HFFc6 (cell line): ENCODE measurements around the gene SKIC3. TPM values are rescaled to one million over a fixed set of nuclear protein-coding genes. Genes with fewer than 3 reads are reported as not detected.

Experiments used
- DNase-seq: peaks from one replicate; pipeline ENCODE4 v3.0.0-alpha.2; 2018
- H3K27ac Mint-ChIP-seq: 2 replicates; pipeline ENCODE4 v1.8.0; 2020; ENCODE audit warnings: mild to moderate bottlenecking, mixed read lengths
- H3K27me3 Mint-ChIP-seq: 2 replicates; pipeline ENCODE4 v1.8.0; 2021; ENCODE audit warnings: mild to moderate bottlenecking, moderate library complexity, mixed read lengths; ENCODE audit not compliant: insufficient read depth
- H3K36me3 Mint-ChIP-seq: 2 replicates; pipeline ENCODE4 v1.8.0; 2021; ENCODE audit warnings: low read depth, mixed read lengths
- H3K4me1 Mint-ChIP-seq: 2 replicates; pipeline ENCODE4 v1.8.0; 2020; ENCODE audit warnings: low read depth, mixed read lengths
- H3K4me3 Mint-ChIP-seq: 2 replicates; pipeline ENCODE4 v1.8.0; 2020; ENCODE audit warnings: mild to moderate bottlenecking, moderate library complexity, mixed read lengths
- H3K9me3 Mint-ChIP-seq: 2 replicates; pipeline ENCODE4 v1.8.0; 2020; ENCODE audit warnings: mild to moderate bottlenecking, mixed read lengths
- CTCF ChIP-seq: fragments of 200-600 bp; sonication (generic); IDR thresholded peaks from 2 replicates; pipeline ENCODE4 v1.5.0; 2021; ENCODE audit warnings: antibody characterized with exemption, mild to moderate bottlenecking
- total RNA-seq, 6 experiments: library from RNA; stranded (reverse); fragmentation: NEBNext Ultra II Directional; extraction: Animal tissue kit (Norgen Biotek cat#: 25700); gene quantifications; 2 replicates in 1 of 6; 3 replicates in 5 of 6; pipeline ENCODE4 v1.2.3, GENCODE V29; 2021

The SKIC3 gene
- total RNA-seq, 6 experiments from 2014 or later: 102 to 113 (median 110) TPM

DNA sequence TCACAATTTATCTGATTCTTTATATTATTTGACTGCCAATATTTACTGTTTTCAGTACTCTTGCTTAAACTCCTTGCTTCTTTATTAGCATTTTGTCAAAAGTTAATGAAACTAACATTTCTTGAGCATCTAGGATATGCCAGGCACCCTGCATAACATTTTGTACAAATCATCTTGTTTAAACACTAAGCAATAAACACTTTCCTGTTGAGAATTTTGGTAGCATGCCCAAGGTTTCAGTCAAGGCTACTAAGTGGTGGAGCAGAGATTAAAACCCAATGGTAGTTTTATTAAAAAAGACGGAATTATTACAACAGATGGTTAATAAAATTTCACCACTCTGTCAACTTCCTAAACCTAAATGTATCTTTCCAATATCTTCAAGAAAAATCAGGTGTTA, 43.2 kb downstream of the SKIC3 start:
- Mint-ChIP-seq H3K27ac (no peak overlapping the region), H3K27me3 (no peaks in the 10 kb centered on the region), H3K36me3 (peaks cover 39% of the 10 kb centered on the region), H3K9me3 (no peaks in the 10 kb centered on the region), H3K4me1 (no peaks in the 10 kb centered on the region), H3K4me3 (no peak overlapping the region)
- TF ChIP-seq CTCF: no peak
- DNase-seq: no peak

DNA sequence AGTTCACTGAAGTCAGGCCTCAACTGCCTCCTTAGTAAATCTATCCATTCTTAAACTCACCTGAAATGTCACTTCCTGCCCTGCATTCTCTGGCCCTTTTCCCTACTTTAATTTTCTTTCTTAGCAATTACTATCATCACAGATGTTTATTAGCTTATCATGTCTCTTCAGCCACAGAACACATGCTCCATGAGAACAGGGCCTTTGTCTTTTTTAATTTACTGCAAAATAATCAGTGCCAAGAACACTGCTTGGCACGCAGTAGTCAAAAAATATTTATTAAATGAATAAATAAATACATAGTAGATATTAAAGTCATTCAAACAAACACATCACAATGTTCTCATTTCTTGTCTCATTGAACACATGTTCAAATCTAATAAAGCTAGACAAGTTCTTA, 46.2 kb downstream of the SKIC3 start:
- TF ChIP-seq CTCF: no peak
- Mint-ChIP-seq H3K27ac (no peak overlapping the region), H3K36me3 (peaks cover 37% of the 10 kb centered on the region), H3K9me3 (no peaks in the 10 kb centered on the region), H3K4me3 (no peak overlapping the region), H3K4me1 (no peaks in the 10 kb centered on the region), H3K27me3 (no peaks in the 10 kb centered on the region)
- DNase-seq: no peak

Other genes starting within 250 kb of the SKIC3 start
- not detected for gene FAM81B, start 163.6 kb downstream of the SKIC3 start, total RNA-seq
- gene ARSK, start 124 bp upstream of the SKIC3 start, total RNA-seq: 10 to 100 TPM; 11.6 to 19.7 (median 17.3) TPM
- gene GPR150, start 65.1 kb upstream of the SKIC3 start, total RNA-seq: under 1 TPM; 0.14 to 0.35 (median 0.22) TPM
- 1 to 10 TPM; 2.2 to 3.7 (median 2.3) TPM for gene RFESD, start 91.8 kb upstream of the SKIC3 start, total RNA-seq
- gene SPATA9, start 128.0 kb upstream of the SKIC3 start, total RNA-seq: under 1 TPM; 0.17 to 0.73 (median 0.48) TPM
- 100 to 1,000 TPM; 110 to 184 (median 160) TPM for gene RHOBTB3, start 176.4 kb upstream of the SKIC3 start, total RNA-seq